AG04449 (cell line): Measurements from ENCODE around the gene USP12.

Experiments
- CTCF ChIA-PET: fragments of 350-600 bp; formaldehyde crosslinking; extraction: SDS; loops from one replicate; lab custom pipeline; 2021; ENCODE audit warnings: antibody characterized with exemption; lab: Yijun Ruan, JAX
- POLR2A ChIA-PET: fragments of 400-600, 350-600 bp; formaldehyde crosslinking; extraction: SDS; loops from one replicate; lab custom pipeline; 2020; ENCODE audit warnings: antibody characterized with exemption, inconsistent platforms; lab: Yijun Ruan, JAX
- DNase-seq: peaks from one replicate; pipeline ENCODE4 v3.0.0-alpha.2; 2010; ENCODE audit warnings: low read depth, low spot score
- H3K4me3 ChIP-seq: 2 replicates; pipeline ENCODE4 v1.5.1; 2011; ENCODE audit warnings: low read depth, mild to moderate bottlenecking, control low read depth, low read length
- TF ChIP-seq, protein P1 (sequence below): IDR thresholded peaks from one replicate; pipeline ENCODE4 v1.5.1; 2011; ENCODE audit warnings: mild to moderate bottlenecking, moderate library complexity, low read length, control low read depth, inconsistent platforms; ENCODE audit not compliant: insufficient read depth; ENCODE audit errors: missing control alignments

The USP12 gene

DNA sequence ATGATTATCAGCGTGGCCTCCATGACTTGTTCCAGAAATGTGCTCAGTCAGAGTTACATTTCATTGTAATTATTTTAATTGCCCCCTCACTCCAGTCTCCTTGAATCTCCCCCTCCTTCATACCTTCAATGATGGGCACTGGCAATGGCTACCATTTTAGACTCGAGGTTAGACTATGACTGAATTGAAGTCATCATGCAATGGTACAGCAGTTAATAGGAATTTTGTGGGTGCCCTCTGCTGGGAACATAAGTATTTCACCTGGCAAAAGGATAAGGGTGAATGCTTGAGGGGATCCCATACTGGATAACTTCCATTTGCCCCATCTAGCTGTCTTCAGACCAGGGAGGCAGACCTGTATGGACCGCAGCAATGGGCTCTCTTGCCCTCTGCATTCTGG is 32.2 kb upstream of the USP12 start:
- H3K4me3 ChIP-seq, result no peak overlapping the region
- CTCF ChIA-PET, result interaction anchor here (1.0 to 2.4 kb wide), 2 partner anchors 9 to 218 kb away, joined by 4 to 9 read pairs; no protein-coding TSS in a partner anchor
- TF ChIP-seq, protein P1, sequence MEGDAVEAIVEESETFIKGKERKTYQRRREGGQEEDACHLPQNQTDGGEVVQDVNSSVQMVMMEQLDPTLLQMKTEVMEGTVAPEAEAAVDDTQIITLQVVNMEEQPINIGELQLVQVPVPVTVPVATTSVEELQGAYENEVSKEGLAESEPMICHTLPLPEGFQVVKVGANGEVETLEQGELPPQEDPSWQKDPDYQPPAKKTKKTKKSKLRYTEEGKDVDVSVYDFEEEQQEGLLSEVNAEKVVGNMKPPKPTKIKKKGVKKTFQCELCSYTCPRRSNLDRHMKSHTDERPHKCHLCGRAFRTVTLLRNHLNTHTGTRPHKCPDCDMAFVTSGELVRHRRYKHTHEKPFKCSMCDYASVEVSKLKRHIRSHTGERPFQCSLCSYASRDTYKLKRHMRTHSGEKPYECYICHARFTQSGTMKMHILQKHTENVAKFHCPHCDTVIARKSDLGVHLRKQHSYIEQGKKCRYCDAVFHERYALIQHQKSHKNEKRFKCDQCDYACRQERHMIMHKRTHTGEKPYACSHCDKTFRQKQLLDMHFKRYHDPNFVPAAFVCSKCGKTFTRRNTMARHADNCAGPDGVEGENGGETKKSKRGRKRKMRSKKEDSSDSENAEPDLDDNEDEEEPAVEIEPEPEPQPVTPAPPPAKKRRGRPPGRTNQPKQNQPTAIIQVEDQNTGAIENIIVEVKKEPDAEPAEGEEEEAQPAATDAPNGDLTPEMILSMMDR, result no peak
- DNase-seq, result no peak
- POLR2A ChIA-PET, result no interaction called here

DNA sequence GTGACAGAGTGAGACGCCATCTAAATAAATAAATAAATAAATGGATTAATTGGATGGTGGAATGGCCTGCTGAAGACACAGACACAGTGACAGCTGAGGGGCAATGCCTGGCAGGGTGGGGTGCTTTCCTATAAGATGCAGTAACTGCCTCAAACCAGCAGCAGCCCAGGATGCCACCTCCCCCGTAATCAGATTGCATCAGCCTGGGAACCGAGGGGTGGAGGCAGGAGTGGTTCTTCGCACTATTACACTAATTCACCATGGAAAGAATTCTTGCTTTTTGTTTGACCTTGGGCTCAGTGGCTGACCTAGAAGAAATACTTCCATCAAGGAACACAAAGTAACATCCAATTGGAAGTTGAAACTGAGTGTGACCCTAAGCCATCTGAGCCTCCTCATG is 31.6 kb upstream of the USP12 start:
- POLR2A ChIA-PET, result no interaction called here
- CTCF ChIA-PET, result interaction anchor here (2.4 kb wide), 1 partner anchor 218 kb away, joined by 9 read pairs; no protein-coding TSS in a partner anchor

DNA sequence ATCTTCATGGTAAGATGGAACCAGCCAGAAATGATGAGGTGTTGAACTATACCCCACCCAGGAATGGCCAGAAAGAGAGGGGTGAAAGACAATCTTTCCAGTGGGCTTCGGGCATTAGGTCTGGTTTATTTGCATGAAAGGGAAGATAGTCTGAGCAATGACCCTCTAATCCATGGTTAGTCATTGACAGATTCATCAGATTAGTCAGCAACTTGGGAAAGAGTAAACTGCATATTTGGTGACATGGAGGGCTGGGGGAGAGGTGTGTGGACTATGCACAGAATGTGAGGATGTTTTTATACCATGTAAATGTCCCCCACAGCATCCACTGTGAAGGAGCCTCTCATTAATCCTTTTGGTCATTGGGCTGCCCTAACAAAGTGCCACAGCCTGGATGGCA is 30.1 kb upstream of the USP12 start:
- CTCF ChIA-PET, result no interaction called here
- no peak overlapping the region for H3K4me3 ChIP-seq
- DNase-seq, result no peak
- TF ChIP-seq, protein P1, result no peak
- POLR2A ChIA-PET, result no interaction called here

More for the DNA sequence above, 31.6 kb upstream of the USP12 start:
- no peak for DNase-seq
- no peak overlapping the region for H3K4me3 ChIP-seq
- TF ChIP-seq, protein P1, result no peak

DNA sequence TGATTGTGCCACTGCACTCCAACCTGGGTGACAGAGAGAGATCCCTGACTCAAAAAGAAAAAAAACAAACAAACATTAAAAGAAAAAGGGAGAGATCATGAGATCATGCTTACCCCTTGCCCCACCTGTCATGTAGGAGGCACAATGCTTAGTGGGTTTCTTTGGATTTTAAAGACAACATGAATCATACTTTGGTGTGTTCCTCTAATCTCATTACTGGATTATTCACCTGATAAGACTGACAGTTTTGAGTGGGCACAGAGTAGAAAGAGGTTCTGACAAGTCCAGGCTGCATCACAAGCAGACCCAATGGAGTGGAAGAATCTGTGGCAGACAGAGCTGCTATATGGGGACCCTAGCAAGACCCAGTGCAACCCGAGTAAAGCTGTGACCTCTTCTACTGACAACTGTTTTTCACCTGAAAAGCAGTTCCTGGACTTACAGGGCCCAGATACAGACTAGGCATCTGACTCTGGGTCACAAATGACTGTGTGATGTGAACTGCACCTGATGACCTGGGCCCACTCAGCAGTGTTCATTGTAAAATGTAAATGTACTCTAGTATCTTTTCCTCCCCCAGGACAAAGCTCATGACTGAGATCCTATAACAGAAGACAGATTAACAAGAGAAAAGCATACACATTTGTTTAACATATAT is 28.9 kb upstream of the USP12 start:
- H3K4me3 ChIP-seq, result no peak overlapping the region
- ChIA-PET CTCF (interaction anchor here (1.1 to 1.5 kb wide), 3 partner anchors 11 to 215 kb away, joined by 3 to 4 read pairs (median 3); no protein-coding TSS in a partner anchor), POLR2A (no interaction called here)
- DNase-seq, result no peak
- TF ChIP-seq, protein P1, result no peak

DNA sequence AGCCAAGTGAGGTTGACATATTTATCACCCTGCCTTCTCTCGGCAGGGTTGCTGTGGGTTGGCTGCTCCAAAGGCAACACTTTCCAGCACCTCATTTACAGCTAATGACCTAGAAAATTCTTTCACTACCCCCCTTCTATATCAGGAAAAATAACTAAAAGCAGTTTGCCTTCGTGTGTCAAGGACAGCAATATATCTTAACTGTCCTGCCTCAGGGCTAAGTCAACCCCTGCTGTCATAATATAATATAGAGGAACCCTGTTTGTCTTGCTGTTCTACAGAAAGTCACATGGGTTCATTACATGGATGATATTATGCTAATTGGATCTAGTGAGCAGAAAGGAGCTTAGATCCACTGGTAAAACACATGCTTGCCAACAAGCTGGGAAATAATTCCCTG is 28.1 kb upstream of the USP12 start:
- CTCF ChIA-PET, result interaction anchor here (1.1 to 1.5 kb wide), 3 partner anchors 10 to 214 kb away, joined by 3 to 4 read pairs (median 3); no protein-coding TSS in a partner anchor
- TF ChIP-seq, protein P1, result no peak
- no peak overlapping the region for H3K4me3 ChIP-seq
- no peak for DNase-seq
- POLR2A ChIA-PET, result no interaction called here

DNA sequence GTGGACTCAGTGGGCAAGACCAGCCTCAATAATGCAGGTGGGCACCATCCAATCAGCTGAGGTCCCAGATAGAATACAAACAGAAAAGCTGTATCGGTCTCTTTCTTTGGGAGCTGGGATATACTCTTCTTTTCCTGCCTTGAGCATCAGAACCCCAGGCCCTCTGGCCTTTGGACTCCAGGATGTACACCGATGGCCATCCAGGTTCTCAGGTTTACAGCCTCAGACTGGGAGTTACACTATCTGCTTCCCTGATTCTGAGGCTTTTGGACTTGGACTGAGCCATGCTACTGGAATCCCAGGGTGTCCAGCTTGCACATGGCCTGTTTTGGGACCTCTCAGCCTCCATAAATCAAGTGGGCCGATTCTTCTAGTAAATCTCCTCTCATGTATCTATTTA is 27.6 kb upstream of the USP12 start:
- CTCF ChIA-PET, result interaction anchor here (1.4 to 1.5 kb wide), 2 partner anchors 10 to 214 kb away, joined by 3 to 4 read pairs; no protein-coding TSS in a partner anchor
- POLR2A ChIA-PET, result no interaction called here
- TF ChIP-seq, protein P1, result no peak
- no peak for DNase-seq
- H3K4me3 ChIP-seq, result no peak overlapping the region
